Transverse colon (tissue), 4 donors: ENCODE data around the gene RGS7. TPM values are rescaled to one million over a fixed set of nuclear protein-coding genes. Genes with fewer than 3 reads are reported as not detected.

ENCODE experiments used
- DNase-seq: peaks from one replicate; pipeline ENCODE4 v3.0.0-alpha.2; 2019
- H3K27ac ChIP-seq, 4 donors: fragments of 200-600 bp; sonication (generic); 2 replicates each; pipeline ENCODE4 v1.5.1; 2016 to 2018; ENCODE audit warnings: inconsistent platforms in 4 of 4
- H3K27me3 ChIP-seq: fragments of 200-600 bp; sonication (generic); 2 replicates; pipeline ENCODE4 v1.5.1; 2017; ENCODE audit warnings: inconsistent platforms
- H3K36me3 ChIP-seq, 4 donors: fragments of 200-600 bp; sonication (generic); 2 replicates each; pipeline ENCODE4 v1.5.1; 2017 to 2019; ENCODE audit warnings: inconsistent platforms in 4 of 4
- H3K4me1 ChIP-seq, 4 donors: fragments of 200-600 bp; sonication (generic); 2 replicates each; pipeline ENCODE4 v1.5.1; 2017 to 2020; ENCODE audit warnings: inconsistent platforms in 4 of 4
- H3K4me3 ChIP-seq, 4 donors: fragments of 200-600 bp; sonication (generic); 1 replicate in 1 of 4; 2 replicates in 3 of 4; pipeline versions ENCODE4 v1.5.1 to v1.6.1; 2017 to 2019; ENCODE audit warnings: inconsistent platforms in 4 of 4
- H3K9me3 ChIP-seq, 2 donors: fragments of 200-600 bp; sonication (generic); 2 replicates each; pipeline ENCODE4 v1.5.1; 2017 to 2019; ENCODE audit warnings: inconsistent platforms in 2 of 2
- EP300 ChIP-seq: sonication (generic); formaldehyde crosslinking; IDR thresholded peaks from one replicate; pipeline ENCODE4 v1.6.1; 2017; ENCODE audit warnings: antibody characterized with exemption, low read depth
- POLR2A ChIP-seq: fragments of 450-650 bp; IDR thresholded peaks from one replicate; pipeline ENCODE4 v1.6.1; 2016; ENCODE audit warnings: antibody characterized with exemption, mild to moderate bottlenecking, moderate library complexity
- POLR2AphosphoS5 ChIP-seq, 3 donors: sonication (generic); formaldehyde crosslinking; IDR thresholded peaks; one replicate each; pipeline ENCODE4 v1.6.1; 2016; ENCODE audit warnings: antibody characterized with exemption in 3 of 3
- WGBS, 2 donors: methylation state at CpG; one replicate each; pipeline ENCODE4 v1.1.5; 2018; ENCODE audit warnings: low coverage in 1 of 2; 5-methylcytosine and 5-hydroxymethylcytosine counted together
- in situ Hi-C, 4 donors: fragments of 200-750 bp; cut with MboI; loops; one replicate each; pipeline versions ENCODE4 v1.15.0 to v1.15.1; 2017; ENCODE audit warnings: low sequenced_read_pairs in 3 of 4, low pct_ligation_motif_present in 1 of 4, low pct_unique_long_range_greater_than_20kb in 1 of 4
- intact Hi-C: fragments of 100-400 bp; cut with DNase I; formaldehyde crosslinking; loops from one replicate; pipeline ENCODE4 v1.15.1; 2023; ENCODE audit warnings: low total_unique reads
- total RNA-seq, 4 donors: library from RNA; depleted of rRNA; stranded (reverse); fragments of >200 nt; gene quantifications; one replicate each; pipeline ENCODE4 v1.1.0, GENCODE V29; 2016
- TF ChIP-seq, protein P1 (sequence below), 5 experiments: fragments of 200-600 bp in 3 of 5; fragments of 450-650 bp in 2 of 5; sonication (generic) in 3 of 5; IDR thresholded peaks; 1 replicate in 2 of 5; 2 replicates in 3 of 5; pipeline ENCODE4 v1.5.1; 2016 to 2017; ENCODE audit warnings: antibody characterized with exemption in 5 of 5, inconsistent platforms in 3 of 5, mild to moderate bottlenecking in 2 of 5, moderate library complexity in 1 of 5

Gene RGS7
- total RNA-seq, 4 donors from 2014 or later: 1.5 to 2.0 TPM; not detected in 2

GRCh38 chr1:241332037-241332409 lies 25.0 kb downstream of the RGS7 start:
- no peaks in the 10 kb centered on the region for H3K9me3 ChIP-seq
- WGBS, 2 donors: 40% methylated on average over 4 of the region's 4 CpGs
- H3K27ac ChIP-seq: no peak overlapping the region
- in situ Hi-C loops: no loop called here
- TF ChIP-seq POLR2AphosphoS5 (IDR thresholded peaks at IDR 0.05) (no peak), POLR2A (no peak), EP300 (no peak)
- TF ChIP-seq, protein P1, sequence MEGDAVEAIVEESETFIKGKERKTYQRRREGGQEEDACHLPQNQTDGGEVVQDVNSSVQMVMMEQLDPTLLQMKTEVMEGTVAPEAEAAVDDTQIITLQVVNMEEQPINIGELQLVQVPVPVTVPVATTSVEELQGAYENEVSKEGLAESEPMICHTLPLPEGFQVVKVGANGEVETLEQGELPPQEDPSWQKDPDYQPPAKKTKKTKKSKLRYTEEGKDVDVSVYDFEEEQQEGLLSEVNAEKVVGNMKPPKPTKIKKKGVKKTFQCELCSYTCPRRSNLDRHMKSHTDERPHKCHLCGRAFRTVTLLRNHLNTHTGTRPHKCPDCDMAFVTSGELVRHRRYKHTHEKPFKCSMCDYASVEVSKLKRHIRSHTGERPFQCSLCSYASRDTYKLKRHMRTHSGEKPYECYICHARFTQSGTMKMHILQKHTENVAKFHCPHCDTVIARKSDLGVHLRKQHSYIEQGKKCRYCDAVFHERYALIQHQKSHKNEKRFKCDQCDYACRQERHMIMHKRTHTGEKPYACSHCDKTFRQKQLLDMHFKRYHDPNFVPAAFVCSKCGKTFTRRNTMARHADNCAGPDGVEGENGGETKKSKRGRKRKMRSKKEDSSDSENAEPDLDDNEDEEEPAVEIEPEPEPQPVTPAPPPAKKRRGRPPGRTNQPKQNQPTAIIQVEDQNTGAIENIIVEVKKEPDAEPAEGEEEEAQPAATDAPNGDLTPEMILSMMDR (IDR thresholded peaks at IDR 0.05): no peak
- intact Hi-C loops: no loop called here
- H3K4me1 ChIP-seq: no peaks in the 10 kb centered on the region
- no peaks in the 10 kb centered on the region for H3K36me3 ChIP-seq
- no peak overlapping the region for H3K4me3 ChIP-seq
- no peak for DNase-seq
- H3K27me3 ChIP-seq: no peaks in the 10 kb centered on the region

DNA sequence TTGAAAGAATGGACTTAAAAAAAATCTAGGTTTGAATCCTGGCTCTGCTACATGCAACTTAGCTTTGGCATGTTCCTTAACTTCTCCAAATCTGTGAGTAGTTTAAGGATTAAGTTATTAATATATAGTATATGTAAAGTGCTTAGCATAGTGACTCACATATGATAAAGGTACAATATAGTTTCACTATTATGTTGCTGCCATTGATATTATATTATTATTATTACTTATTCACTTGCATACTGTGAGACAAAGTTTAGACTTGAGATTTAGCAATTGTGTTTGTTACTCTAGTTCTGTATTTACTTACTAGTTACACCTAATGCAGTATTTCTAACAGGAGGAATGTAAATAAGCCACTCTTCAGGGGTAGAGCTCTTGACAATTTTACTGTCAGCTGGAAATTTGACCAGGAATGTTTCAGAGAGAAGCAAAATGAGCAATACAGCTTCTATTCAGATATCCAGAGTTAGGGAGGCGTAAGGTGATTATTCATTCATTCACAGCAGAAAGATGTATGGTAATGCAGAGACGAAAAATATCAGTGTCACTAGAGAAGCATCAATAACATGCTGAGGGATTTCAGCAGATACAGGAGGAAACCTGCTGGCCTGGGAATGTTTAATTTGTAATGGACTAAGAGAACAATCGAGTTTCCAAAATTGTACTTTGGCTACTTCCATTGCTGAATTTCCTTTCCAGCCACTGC lies 25.5 kb downstream of the RGS7 start:
- DNase-seq: no peak
- H3K27me3 ChIP-seq: no peaks in the 10 kb centered on the region
- intact Hi-C loops (no loop called here), in situ Hi-C loops (no loop called here)
- H3K36me3 ChIP-seq: no peaks in the 10 kb centered on the region
- H3K27ac ChIP-seq: no peak overlapping the region
- no peaks in the 10 kb centered on the region for H3K9me3 ChIP-seq
- no peaks in the 10 kb centered on the region for H3K4me1 ChIP-seq
- TF ChIP-seq POLR2A: no peak
- TF ChIP-seq, protein P1 (IDR thresholded peaks at IDR 0.05): no peak
- no peak for TF ChIP-seq POLR2AphosphoS5 (IDR thresholded peaks at IDR 0.05)
- TF ChIP-seq EP300: no peak
- H3K4me3 ChIP-seq: no peak overlapping the region
- 41 to 61% methylated on average over 3 of the region's 3 CpGs for WGBS, 2 donors

- H3K36me3 ChIP-seq: no peaks in the 10 kb centered on the region
- H3K9me3 ChIP-seq: no peaks in the 10 kb centered on the region
- in situ Hi-C loops (no loop called here), intact Hi-C loops (no loop called here)
- H3K27ac ChIP-seq: no peak overlapping the region
- TF ChIP-seq, protein P1 (IDR thresholded peaks at IDR 0.05): no peak
- TF ChIP-seq POLR2AphosphoS5 (IDR thresholded peaks at IDR 0.05) (no peak), POLR2A (no peak), EP300 (no peak)
- no peaks in the 10 kb centered on the region for H3K27me3 ChIP-seq
- H3K4me1 ChIP-seq: no peaks in the 10 kb centered on the region
- WGBS, 2 donors: 63 to 65% methylated on average over 1 of the region's 1 CpG
- H3K4me3 ChIP-seq: no peak overlapping the region
- DNase-seq: no peak
These were observed 26.2 kb downstream of the RGS7 start for GRCh38 chr1:241330619-241331327.

DNA sequence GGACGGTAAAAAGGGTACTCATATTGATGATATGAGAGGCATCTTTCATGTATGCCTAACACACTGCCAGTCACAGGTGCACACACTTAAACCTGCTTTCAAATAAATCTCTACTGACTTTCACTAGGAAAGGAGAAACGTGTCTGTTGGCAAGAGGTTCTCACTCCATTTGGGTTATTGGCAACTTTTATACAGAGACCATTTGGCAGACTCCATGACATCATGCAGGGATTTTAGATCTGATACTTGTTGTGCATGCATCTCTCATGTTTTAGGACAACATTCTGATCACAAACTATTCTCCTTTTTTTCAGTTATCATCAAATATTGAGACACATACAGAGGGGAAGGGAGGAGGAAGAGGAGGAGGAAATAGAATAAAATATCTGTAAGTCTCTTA lies 31.5 kb downstream of the RGS7 start:
- H3K4me3 ChIP-seq: no peak overlapping the region
- 62 to 64% methylated on average over 2 of the region's 2 CpGs for WGBS, 2 donors
- intact Hi-C loops (no loop called here), in situ Hi-C loops (no loop called here)
- no peaks in the 10 kb centered on the region for H3K9me3 ChIP-seq
- H3K36me3 ChIP-seq: no peaks in the 10 kb centered on the region
- H3K27me3 ChIP-seq: no peaks in the 10 kb centered on the region
- no peaks in the 10 kb centered on the region for H3K4me1 ChIP-seq
- no peak for DNase-seq
- no peak overlapping the region for H3K27ac ChIP-seq
- TF ChIP-seq EP300: no peak
- TF ChIP-seq POLR2AphosphoS5 (IDR thresholded peaks at IDR 0.05): no peak
- TF ChIP-seq, protein P1 (IDR thresholded peaks at IDR 0.05): no peak
- TF ChIP-seq POLR2A: no peak
